Measurements from ENCODE around the gene ARHGEF5.
"Not testable (repeated sequence)": the region's sequence is repeated elsewhere in the genome, so short reads cannot be mapped to it uniquely, and the experiment has no call there.

The ARHGEF5 gene

DNA sequence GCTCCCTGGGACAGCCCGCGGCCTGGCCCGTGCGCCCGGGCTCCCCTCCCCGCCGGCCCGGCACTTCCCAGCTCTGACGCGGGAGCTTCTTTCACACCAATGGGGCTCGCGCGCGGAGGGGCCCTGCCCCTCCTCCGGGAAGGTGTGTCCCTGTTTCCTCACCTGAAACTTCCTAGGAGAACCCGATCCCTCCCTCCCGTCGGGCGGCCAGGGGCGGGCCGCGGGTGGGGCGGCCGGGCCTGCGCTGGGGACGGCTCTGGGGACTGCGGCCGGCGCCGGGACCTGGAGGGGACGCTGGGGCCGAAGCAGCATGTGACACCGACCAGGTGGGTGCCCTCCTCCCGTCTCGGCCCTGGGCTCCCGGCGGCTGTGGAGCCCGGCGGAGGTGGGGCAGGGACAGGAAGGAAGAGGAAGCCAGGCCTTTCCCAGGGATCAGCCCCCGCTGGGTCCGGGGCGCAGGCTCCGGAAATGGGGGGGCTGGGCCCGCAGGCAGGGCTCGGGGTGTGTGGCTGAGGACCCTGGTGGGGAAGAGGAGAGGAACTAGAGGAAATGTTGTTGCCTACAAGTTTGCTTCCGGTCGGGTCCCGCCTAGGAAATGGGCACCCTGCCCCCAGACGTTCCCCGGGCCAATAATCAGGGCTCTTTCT, at the start of gene ARHGEF5:
TSS of gene ARHGEF5 (plus strand) at position 227 of the 647 bp plus-strand sequence. CDS start 7,268 bp downstream, outside the sequence.
- DNase-seq (ENCODE audit: extremely low read depth, insufficient read length); H3K4me3 ChIP-seq (replicated peaks; ENCODE audit: low read depth, low read length); H3K27me3 ChIP-seq (replicated peaks; ENCODE audit: control insufficient read depth, insufficient read depth, low read length); H3K36me3 ChIP-seq (ENCODE audit: control insufficient read depth, insufficient read depth, low read length): not testable (repeated sequence)

DNA sequence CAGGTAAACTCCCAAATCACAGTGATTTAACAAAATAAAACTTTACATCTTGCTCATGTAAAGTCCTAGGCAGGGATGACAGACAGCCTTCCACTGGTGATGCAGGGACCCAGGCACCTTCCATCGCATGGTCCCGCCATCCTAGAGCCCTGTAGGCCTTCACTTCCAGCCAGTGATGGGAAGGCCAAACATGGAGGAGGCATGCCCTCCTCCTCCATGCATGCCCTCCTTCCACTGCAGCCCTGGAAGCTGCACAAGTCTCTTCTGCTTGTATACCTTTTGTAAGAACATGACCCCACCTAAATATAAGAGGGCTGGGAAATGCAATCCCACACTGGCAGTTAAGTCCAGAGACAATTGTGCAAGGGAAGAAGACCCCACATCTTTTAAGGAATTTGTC, 45.5 kb upstream of the ARHGEF5 start:
- H3K27me3 ChIP-seq (replicated peaks; ENCODE audit: control insufficient read depth, insufficient read depth, low read length); H3K4me3 ChIP-seq (replicated peaks; ENCODE audit: low read depth, low read length); H3K36me3 ChIP-seq (ENCODE audit: control insufficient read depth, insufficient read depth, low read length); DNase-seq (ENCODE audit: extremely low read depth, insufficient read length): not testable (repeated sequence)

DNA sequence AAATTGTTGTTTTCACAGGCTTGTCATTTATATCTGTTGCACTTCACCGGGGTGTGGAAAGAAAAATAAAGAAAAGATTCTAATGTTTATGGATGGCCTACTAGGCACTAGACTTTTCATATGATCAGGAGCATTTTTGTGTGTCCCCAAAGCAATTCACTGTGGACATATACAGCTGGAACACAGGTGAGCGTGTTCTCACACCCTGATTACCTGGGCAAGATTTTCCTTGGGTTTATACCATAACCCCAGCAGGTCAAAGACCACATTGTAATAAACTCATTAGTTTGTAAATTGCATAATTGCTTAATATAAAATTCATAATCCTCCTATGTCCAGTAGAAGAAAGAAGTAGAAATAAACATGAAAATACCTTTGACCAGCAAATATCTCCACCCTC, 44.0 kb upstream of the ARHGEF5 start:
- H3K4me3 ChIP-seq (replicated peaks; ENCODE audit: low read depth, low read length); H3K27me3 ChIP-seq (replicated peaks; ENCODE audit: control insufficient read depth, insufficient read depth, low read length); H3K36me3 ChIP-seq (ENCODE audit: control insufficient read depth, insufficient read depth, low read length); DNase-seq (ENCODE audit: extremely low read depth, insufficient read length): not testable (repeated sequence)

DNA sequence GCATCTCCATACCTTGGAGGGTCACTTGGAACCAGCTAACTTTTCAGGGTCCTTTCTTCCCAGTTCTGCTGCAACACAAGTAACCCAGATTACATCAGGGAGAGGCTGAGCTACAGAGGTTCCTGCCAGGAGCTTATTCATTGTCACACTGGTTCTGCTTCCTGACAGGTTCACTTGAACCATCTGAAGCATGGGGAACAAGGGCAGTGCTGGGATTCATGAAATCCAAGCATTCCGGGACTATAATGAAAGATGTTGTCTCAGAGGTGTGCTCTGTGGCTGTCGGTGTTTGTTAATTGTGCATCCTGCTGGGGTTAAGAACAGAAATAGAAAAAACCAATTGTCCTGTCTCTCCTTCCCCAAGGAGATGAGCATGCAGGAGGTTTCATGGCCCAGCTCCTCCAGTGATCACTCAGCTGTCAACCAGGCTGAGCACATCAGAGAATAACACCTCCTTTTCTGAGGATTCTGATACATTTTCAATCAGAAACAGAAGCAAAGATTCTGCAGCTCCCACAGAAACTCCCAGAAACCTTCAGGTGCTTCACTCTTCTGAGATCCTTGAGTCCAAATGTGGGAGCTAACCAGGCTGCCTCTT, 43.2 kb upstream of the ARHGEF5 start, which contains the start of gene OR2A1:
TSS of gene OR2A1 (plus strand) at position 548 of the 598 bp plus-strand sequence. CDS start 5,706 bp downstream, outside the sequence.
- DNase-seq (ENCODE audit: extremely low read depth, insufficient read length); H3K36me3 ChIP-seq (ENCODE audit: control insufficient read depth, insufficient read depth, low read length); H3K27me3 ChIP-seq (replicated peaks; ENCODE audit: control insufficient read depth, insufficient read depth, low read length); H3K4me3 ChIP-seq (replicated peaks; ENCODE audit: low read depth, low read length): not testable (repeated sequence)

DNA sequence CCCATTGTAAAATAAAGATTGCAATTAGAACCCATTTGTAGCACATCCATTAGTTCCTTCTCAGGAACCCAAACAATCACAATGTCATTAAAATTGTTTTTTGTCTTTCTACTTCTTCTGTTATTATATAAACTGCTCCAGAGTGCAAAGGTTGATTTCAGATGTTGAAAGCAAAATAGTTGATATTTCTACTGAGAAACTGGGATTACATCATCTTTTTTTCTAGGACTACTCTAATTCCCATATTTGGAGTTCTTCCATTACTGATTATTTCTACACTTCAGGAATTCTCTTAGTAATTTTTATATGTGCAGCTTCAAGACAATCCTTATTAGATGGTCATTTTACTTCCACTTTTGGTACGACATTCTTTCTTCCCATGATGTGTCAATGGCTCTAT, 37.7 kb upstream of the ARHGEF5 start:
- not testable (repeated sequence) for H3K36me3 ChIP-seq (ENCODE audit: control insufficient read depth, insufficient read depth, low read length); H3K4me3 ChIP-seq (replicated peaks; ENCODE audit: low read depth, low read length); DNase-seq (ENCODE audit: extremely low read depth, insufficient read length); H3K27me3 ChIP-seq (replicated peaks; ENCODE audit: control insufficient read depth, insufficient read depth, low read length)

DNA sequence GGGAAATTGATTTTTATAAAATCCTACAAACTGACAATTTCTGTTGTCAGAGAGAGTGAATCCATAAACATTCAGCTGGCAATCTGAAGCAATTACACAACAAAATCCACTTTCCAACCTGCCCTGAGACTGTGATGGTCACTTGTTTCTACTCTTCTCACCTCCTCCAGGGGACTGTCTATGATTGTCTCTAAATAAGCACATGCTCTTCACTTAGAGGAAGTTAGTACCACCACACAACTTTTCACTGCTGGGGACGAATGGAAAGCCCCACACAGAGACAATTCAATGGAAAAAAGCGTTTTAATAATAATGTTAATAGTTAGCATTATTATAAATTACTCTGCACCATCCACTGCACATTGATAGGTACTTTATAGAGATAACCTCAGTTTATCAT, 35.7 kb upstream of the ARHGEF5 start:
- H3K27me3 ChIP-seq (replicated peaks; ENCODE audit: control insufficient read depth, insufficient read depth, low read length) = not testable (repeated sequence)

DNA sequence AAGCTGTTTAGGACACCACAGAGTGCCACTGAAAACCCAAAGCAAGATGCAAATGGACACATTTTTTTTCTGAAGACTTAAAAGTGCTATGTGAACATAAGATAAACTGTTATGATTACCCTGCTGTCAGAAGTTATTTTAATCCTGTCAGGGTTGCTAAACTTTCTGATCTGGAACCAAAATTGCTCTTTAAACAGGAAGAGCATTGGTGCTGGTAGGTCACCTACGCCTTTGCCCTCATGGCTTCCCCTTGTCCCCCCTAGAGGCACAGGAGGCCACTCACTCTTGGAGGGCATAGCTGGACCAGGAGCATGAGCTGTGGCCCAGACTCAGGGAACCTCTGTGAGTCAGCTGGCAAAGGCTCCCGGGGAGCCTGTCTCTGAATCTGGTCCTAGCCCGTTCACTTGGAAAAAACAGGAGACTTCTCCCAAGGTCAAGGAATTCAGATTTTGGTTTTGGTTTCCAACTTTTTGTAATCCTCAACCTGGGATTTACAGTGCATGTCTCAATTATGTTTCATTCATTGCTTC, 33.5 kb upstream of the ARHGEF5 start:
- not testable (repeated sequence) for DNase-seq (ENCODE audit: extremely low read depth, insufficient read length); H3K4me3 ChIP-seq (replicated peaks; ENCODE audit: low read depth, low read length); H3K36me3 ChIP-seq (ENCODE audit: control insufficient read depth, insufficient read depth, low read length); H3K27me3 ChIP-seq (replicated peaks; ENCODE audit: control insufficient read depth, insufficient read depth, low read length)

More for the DNA sequence above, 35.7 kb upstream of the ARHGEF5 start:
- H3K36me3 ChIP-seq (ENCODE audit: control insufficient read depth, insufficient read depth, low read length); H3K4me3 ChIP-seq (replicated peaks; ENCODE audit: low read depth, low read length); DNase-seq (ENCODE audit: extremely low read depth, insufficient read length): not testable (repeated sequence)

DNA sequence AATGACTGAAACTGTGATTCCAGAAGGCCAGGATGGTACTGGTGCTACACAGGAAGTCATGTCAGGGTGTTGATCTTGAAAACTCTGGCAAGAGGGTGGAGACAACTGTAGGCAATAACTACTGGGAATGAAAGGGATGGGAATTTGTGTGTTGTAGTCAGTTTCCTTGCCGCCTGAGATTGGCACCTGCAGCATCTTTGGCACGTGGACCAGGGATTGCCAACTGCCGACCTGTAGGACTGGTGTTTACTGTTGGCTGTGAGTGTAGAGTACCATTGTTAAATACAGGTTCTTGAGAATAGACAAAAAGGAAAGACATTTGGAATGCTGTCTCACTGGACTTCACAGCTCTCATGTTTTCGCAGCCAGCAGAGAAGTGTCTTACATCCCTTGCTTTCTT, 31.8 kb upstream of the ARHGEF5 start:
- not testable (repeated sequence) for H3K4me3 ChIP-seq (replicated peaks; ENCODE audit: low read depth, low read length); DNase-seq (ENCODE audit: extremely low read depth, insufficient read length); H3K36me3 ChIP-seq (ENCODE audit: control insufficient read depth, insufficient read depth, low read length); H3K27me3 ChIP-seq (replicated peaks; ENCODE audit: control insufficient read depth, insufficient read depth, low read length)

DNA sequence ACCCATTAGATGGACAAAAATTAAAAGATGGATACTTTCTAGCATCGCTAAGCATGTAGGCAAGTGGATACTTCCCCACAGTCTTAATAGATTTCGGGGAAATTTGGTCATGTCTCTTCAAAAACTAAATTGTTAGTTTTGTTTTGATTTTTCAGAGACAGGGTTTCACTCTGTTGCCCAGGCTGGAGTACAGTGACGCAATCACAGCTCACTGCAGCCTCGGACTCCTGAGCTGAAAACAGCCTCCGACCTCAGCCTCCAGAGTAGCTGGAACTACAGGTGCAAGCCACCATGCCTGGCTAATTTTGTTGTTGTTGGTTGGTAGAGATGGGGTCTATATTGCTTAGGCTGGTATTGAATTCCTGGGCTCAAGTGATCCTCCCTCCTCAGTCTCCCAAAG, 29.3 kb upstream of the ARHGEF5 start:
- not testable (repeated sequence) for DNase-seq (ENCODE audit: extremely low read depth, insufficient read length); H3K36me3 ChIP-seq (ENCODE audit: control insufficient read depth, insufficient read depth, low read length); H3K27me3 ChIP-seq (replicated peaks; ENCODE audit: control insufficient read depth, insufficient read depth, low read length); H3K4me3 ChIP-seq (replicated peaks; ENCODE audit: low read depth, low read length)

DNA sequence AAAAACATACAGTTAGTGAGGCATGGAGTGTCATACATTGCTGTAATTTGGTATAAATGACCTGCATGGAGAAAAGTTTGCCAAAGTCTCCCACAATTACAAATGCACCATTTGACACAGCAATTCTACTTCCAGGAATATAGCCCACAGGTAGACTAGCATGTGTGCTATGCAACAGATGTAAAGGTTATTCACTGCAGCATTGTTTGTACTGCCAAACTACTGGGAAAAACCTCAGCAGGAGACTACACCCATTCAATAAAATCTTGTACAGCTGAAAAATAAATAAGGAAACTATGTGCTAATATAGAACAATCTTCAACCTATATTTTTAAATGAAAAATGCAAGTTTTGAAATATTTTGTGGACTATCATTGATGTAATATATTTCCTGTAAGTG, 25.2 kb upstream of the ARHGEF5 start:
- H3K27me3 ChIP-seq (replicated peaks; ENCODE audit: control insufficient read depth, insufficient read depth, low read length); H3K36me3 ChIP-seq (ENCODE audit: control insufficient read depth, insufficient read depth, low read length); DNase-seq (ENCODE audit: extremely low read depth, insufficient read length); H3K4me3 ChIP-seq (replicated peaks; ENCODE audit: low read depth, low read length): not testable (repeated sequence)

DNA sequence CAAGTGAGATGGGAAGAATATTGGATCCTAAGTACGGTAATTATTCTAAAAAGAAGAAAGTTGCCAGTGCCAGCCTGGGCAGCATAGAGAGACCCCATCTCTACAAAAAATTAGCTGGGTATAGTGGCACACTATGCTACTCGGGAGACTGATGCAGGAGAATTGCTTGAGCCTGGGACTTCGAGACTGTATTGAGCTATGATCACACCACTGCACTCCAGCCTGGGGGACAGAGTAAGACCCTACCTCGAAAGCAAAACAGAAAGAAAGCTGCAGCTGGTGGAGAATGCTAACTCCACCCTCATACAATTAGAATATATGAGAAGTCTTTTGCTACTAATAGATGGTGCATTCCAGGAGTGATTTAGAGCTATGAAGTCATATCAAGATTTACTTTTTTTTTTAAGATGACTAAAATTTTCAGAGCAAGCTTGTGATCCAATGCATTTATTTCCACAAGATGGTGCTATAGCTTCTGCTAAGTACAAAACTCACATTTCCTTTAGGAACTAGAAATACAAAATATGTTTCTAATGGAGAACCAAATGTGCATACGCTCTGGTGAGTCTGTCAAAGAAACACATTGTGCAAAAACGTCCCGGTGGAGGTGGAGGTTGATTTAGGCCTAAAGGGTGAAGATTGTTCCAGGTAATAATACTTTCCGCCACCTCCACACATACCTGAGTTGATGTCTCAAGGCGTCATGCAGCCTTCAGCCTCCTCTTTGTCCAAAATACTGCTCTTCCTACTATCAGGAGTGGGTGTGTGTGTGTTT, 23.8 kb upstream of the ARHGEF5 start:
- not testable (repeated sequence) for DNase-seq (ENCODE audit: extremely low read depth, insufficient read length); H3K4me3 ChIP-seq (replicated peaks; ENCODE audit: low read depth, low read length); H3K27me3 ChIP-seq (replicated peaks; ENCODE audit: control insufficient read depth, insufficient read depth, low read length); H3K36me3 ChIP-seq (ENCODE audit: control insufficient read depth, insufficient read depth, low read length)

DNA sequence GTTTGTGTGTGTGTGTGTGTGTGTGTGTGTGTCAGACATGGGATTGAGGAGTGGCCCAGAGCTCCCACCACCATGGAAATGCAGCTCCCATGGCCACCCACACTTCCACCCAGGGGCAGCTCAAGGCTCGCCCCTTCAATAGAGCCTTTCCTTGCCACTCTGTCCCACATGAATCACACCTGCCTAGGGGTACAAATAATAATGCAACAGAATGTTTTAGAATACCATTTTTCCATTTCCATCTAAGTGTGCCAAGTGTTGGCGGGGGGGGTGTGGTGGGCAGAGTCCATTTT, 23.3 kb upstream of the ARHGEF5 start:
- DNase-seq (ENCODE audit: extremely low read depth, insufficient read length); H3K36me3 ChIP-seq (ENCODE audit: control insufficient read depth, insufficient read depth, low read length); H3K27me3 ChIP-seq (replicated peaks; ENCODE audit: control insufficient read depth, insufficient read depth, low read length); H3K4me3 ChIP-seq (replicated peaks; ENCODE audit: low read depth, low read length): not testable (repeated sequence)

DNA sequence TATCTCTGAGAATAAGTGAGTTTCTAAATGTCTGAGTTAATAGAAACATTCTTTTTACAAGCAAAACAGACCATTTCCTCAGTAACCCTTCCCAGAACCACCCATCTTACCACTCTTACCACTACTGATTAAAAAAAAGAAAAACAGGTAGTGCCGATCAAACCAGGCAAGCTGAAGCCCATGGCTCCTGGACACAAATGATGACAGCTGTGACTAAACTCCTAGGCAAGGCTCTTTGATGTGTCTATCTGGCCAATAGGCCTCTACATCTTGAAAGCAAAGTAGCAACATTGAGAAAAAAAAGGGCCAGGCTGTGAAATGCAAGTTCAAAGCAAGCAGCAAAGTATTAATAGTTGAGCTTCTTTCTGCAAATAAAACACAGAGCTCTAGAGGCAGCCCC, 6.6 kb upstream of the ARHGEF5 start:
- not testable (repeated sequence) for DNase-seq (ENCODE audit: extremely low read depth, insufficient read length); H3K27me3 ChIP-seq (replicated peaks; ENCODE audit: control insufficient read depth, insufficient read depth, low read length); H3K4me3 ChIP-seq (replicated peaks; ENCODE audit: low read depth, low read length); H3K36me3 ChIP-seq (ENCODE audit: control insufficient read depth, insufficient read depth, low read length)

DNA sequence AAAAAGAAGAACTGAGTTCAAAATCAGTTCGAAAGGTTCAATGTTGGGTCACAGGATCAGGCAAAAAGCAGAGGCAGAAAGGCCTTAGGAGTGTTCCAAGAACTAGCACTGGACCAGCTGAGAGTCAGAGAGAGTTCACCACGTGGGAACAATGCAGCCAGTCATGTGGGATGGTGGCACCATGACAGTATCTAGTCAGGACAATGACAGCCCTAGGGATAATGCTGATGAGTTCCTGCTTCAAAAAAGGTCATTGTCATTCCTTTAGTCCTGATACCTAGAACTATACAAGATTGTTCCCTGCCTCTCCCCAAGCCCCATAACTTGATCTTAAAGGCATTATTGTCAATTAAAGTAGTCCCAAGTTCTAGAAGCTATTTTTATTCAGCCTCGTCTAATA, 3.5 kb upstream of the ARHGEF5 start:
- DNase-seq (ENCODE audit: extremely low read depth, insufficient read length) = not testable (repeated sequence)

More for the DNA sequence above, 3.5 kb upstream of the ARHGEF5 start:
- H3K27me3 ChIP-seq (replicated peaks; ENCODE audit: control insufficient read depth, insufficient read depth, low read length); H3K36me3 ChIP-seq (ENCODE audit: control insufficient read depth, insufficient read depth, low read length); H3K4me3 ChIP-seq (replicated peaks; ENCODE audit: low read depth, low read length): not testable (repeated sequence)

Measured in GM06990 (cell line).